Renal pelvis (tissue), 12 donors: ENCODE measurements around the gene FAM237B. TPM values are rescaled to one million over a fixed set of nuclear protein-coding genes. Genes with fewer than 3 reads are reported as not detected.
A peak's percentile ranks its signal among the peaks of the same experiment; 100 is the strongest.
"Not testable (repeated sequence)": the region's sequence is repeated elsewhere in the genome, so short reads cannot be mapped to it uniquely, and the experiment has no call there.

Experiments used
- DNase-seq: peaks from one replicate; pipeline ENCODE4 v3.0.0-alpha.2; 2013
- long read RNA-seq, 16 experiments: transcript quantifications; one replicate each; lab custom pipeline, GENCODE V29; 2026
- polyA plus RNA-seq, 3 donors: library from polyadenylated mRNA; unstranded; fragments of 120-200 nt; gene quantifications; one replicate each; pipeline ENCODE4 v1.2.1, GENCODE V29; 2013; ENCODE audit not compliant: insufficient read length in 3 of 3

Gene FAM237B
- under 1 TPM; 0.33 to 0.96 (median 0.68) TPM for polyA plus RNA-seq
- long read RNA-seq, donor 1 = 0 reads
- long read RNA-seq, donor 2 = 0 reads
- long read RNA-seq, donor 3 = 0 reads
- long read RNA-seq, donor 4 = 0 reads
- long read RNA-seq, donor 5 = 0 reads
- long read RNA-seq, donor 6 = 0 reads
- long read RNA-seq, donor 7 = 0 reads
- long read RNA-seq, donor 8 = 0 reads
- long read RNA-seq, donor 9 = 0 reads
- long read RNA-seq, donor 10 = 0 reads
- long read RNA-seq, donor 11 = 0 reads
- long read RNA-seq, donor 12 = 0 reads
- long read RNA-seq, donor 13 = 0 reads
- long read RNA-seq, donor 14 = 0 reads
- long read RNA-seq, donor 15 = 0 reads
- long read RNA-seq, donor 16 = 0 reads

GRCh38 chr7:90320801-90321494 is at the start of gene FAM237B:
TSS of gene FAM237B (minus strand) at chr7:90321304. CDS start at chr7:90319748, 1,556 bp downstream.
- no peak for DNase-seq

GRCh38 chr7:90351987-90352386 is 30.9 kb upstream of the FAM237B start:
- DNase-seq = no peak

GRCh38 chr7:90350032-90350431 is 28.9 kb upstream of the FAM237B start:
- DNase-seq = not testable (repeated sequence)

- DNase-seq = no peak
Measured at GRCh38 chr7:90349305-90349704, 28.2 kb upstream of the FAM237B start.

GRCh38 chr7:90347759-90348158 is 26.7 kb upstream of the FAM237B start:
- DNase-seq = no peak

GRCh38 chr7:90346336-90347125 is 25.4 kb upstream of the FAM237B start, which contains the start of gene GTPBP10:
TSS of gene GTPBP10 (plus strand) at chr7:90346716. CDS start at chr7:90346742, 26 bp downstream.
- DNase-seq = peak; percentile 95

GRCh38 chr7:90345595-90346335 is 24.7 kb upstream of the FAM237B start:
- peak; percentile 34 for DNase-seq

GRCh38 chr7:90345016-90345415 is 23.9 kb upstream of the FAM237B start:
- no peak for DNase-seq

GRCh38 chr7:90337106-90337505 is 16.0 kb upstream of the FAM237B start:
- no peak for DNase-seq

GRCh38 chr7:90334926-90335325 is 13.8 kb upstream of the FAM237B start:
- DNase-seq = not testable (repeated sequence)

GRCh38 chr7:90334193-90334843 is 13.2 kb upstream of the FAM237B start:
- DNase-seq = no peak

- DNase-seq = no peak
Measured at GRCh38 chr7:90326500-90326899, 5.4 kb upstream of the FAM237B start.

GRCh38 chr7:90322837-90323236 is 1.7 kb upstream of the FAM237B start:
- DNase-seq = no peak

GRCh38 chr7:90320418-90320800 is 695 bp downstream of the FAM237B start:
- DNase-seq = no peak

GRCh38 chr7:90320014-90320413 is 1.1 kb downstream of the FAM237B start:
- no peak for DNase-seq

GRCh38 chr7:90313907-90314306 is 7.2 kb downstream of the FAM237B start:
- DNase-seq = no peak

- DNase-seq = no peak
Measured at GRCh38 chr7:90312745-90313144, 8.4 kb downstream of the FAM237B start.

GRCh38 chr7:90311175-90311574 is 9.9 kb downstream of the FAM237B start:
- DNase-seq = no peak

GRCh38 chr7:90309872-90310271 is 11.2 kb downstream of the FAM237B start:
- DNase-seq = no peak

GRCh38 chr7:90303241-90303640 is 17.9 kb downstream of the FAM237B start:
- no peak for DNase-seq
